HFFc6 (cell line): Measurements from ENCODE around the gene MIEN1. TPM values are rescaled to one million over a fixed set of nuclear protein-coding genes. Genes with fewer than 3 reads are reported as not detected.

ENCODE experiments used
- DNase-seq: peaks from one replicate; pipeline ENCODE4 v3.0.0-alpha.2; 2018
- H3K27ac Mint-ChIP-seq: 2 replicates; pipeline ENCODE4 v1.8.0; 2020; ENCODE audit warnings: mild to moderate bottlenecking, mixed read lengths
- H3K27me3 Mint-ChIP-seq: 2 replicates; pipeline ENCODE4 v1.8.0; 2021; ENCODE audit warnings: mild to moderate bottlenecking, moderate library complexity, mixed read lengths; ENCODE audit not compliant: insufficient read depth
- H3K36me3 Mint-ChIP-seq: 2 replicates; pipeline ENCODE4 v1.8.0; 2021; ENCODE audit warnings: low read depth, mixed read lengths
- H3K4me1 Mint-ChIP-seq: 2 replicates; pipeline ENCODE4 v1.8.0; 2020; ENCODE audit warnings: low read depth, mixed read lengths
- H3K4me3 Mint-ChIP-seq: 2 replicates; pipeline ENCODE4 v1.8.0; 2020; ENCODE audit warnings: mild to moderate bottlenecking, moderate library complexity, mixed read lengths
- H3K9me3 Mint-ChIP-seq: 2 replicates; pipeline ENCODE4 v1.8.0; 2020; ENCODE audit warnings: mild to moderate bottlenecking, mixed read lengths
- CTCF ChIP-seq: fragments of 200-600 bp; sonication (generic); IDR thresholded peaks from 2 replicates; pipeline ENCODE4 v1.5.0; 2021; ENCODE audit warnings: antibody characterized with exemption, mild to moderate bottlenecking
- total RNA-seq, 6 experiments: library from RNA; stranded (reverse); fragmentation: NEBNext Ultra II Directional; extraction: Animal tissue kit (Norgen Biotek cat#: 25700); gene quantifications; 2 replicates in 1 of 6; 3 replicates in 5 of 6; pipeline ENCODE4 v1.2.3, GENCODE V29; 2021

The MIEN1 gene
- total RNA-seq, 6 experiments from 2014 or later: 56.9 to 70.3 (median 66.0) TPM

GRCh38 chr17:39745335-39746144, 15.2 kb upstream of the MIEN1 start:
- TF ChIP-seq CTCF: no peak
- no peak for DNase-seq
- Mint-ChIP-seq H3K36me3 (no peaks in the 10 kb centered on the region), H3K27ac (no peak overlapping the region), H3K9me3 (no peaks in the 10 kb centered on the region), H3K4me3 (no peak overlapping the region), H3K4me1 (peaks cover 13% of the 10 kb centered on the region), H3K27me3 (peaks cover 19% of the 10 kb centered on the region)

GRCh38 chr17:39744836-39745215, 14.5 kb upstream of the MIEN1 start:
- H3K9me3 Mint-ChIP-seq: no peaks in the 10 kb centered on the region
- no peak overlapping the region for H3K27ac Mint-ChIP-seq
- no peak for DNase-seq
- H3K4me1 Mint-ChIP-seq: peaks cover 17% of the 10 kb centered on the region
- peaks cover 19% of the 10 kb centered on the region for H3K27me3 Mint-ChIP-seq
- H3K36me3 Mint-ChIP-seq: no peaks in the 10 kb centered on the region
- peak; percentile 21; the same call in 1 of the 2 replicates for TF ChIP-seq CTCF
- no peak overlapping the region for H3K4me3 Mint-ChIP-seq

- H3K4me3 Mint-ChIP-seq: no peak overlapping the region
- H3K36me3 Mint-ChIP-seq: no peaks in the 10 kb centered on the region
- H3K27ac Mint-ChIP-seq: no peak overlapping the region
- DNase-seq: no peak
- H3K9me3 Mint-ChIP-seq: no peaks in the 10 kb centered on the region
- peaks cover 19% of the 10 kb centered on the region for H3K27me3 Mint-ChIP-seq
- TF ChIP-seq CTCF: no peak
- peaks cover 21% of the 10 kb centered on the region for H3K4me1 Mint-ChIP-seq
These were observed 13.9 kb upstream of the MIEN1 start for GRCh38 chr17:39744075-39744835.

GRCh38 chr17:39742856-39743436, 12.6 kb upstream of the MIEN1 start:
- H3K4me3 Mint-ChIP-seq: no peak overlapping the region
- no peak overlapping the region for H3K27ac Mint-ChIP-seq
- no peaks in the 10 kb centered on the region for H3K36me3 Mint-ChIP-seq
- peaks cover 30% of the 10 kb centered on the region for H3K4me1 Mint-ChIP-seq
- TF ChIP-seq CTCF: no peak
- H3K27me3 Mint-ChIP-seq: peaks cover 18% of the 10 kb centered on the region
- no peaks in the 10 kb centered on the region for H3K9me3 Mint-ChIP-seq
- DNase-seq: no peak

GRCh38 chr17:39742126-39742855, 12.0 kb upstream of the MIEN1 start:
- H3K4me1 Mint-ChIP-seq: peaks cover 30% of the 10 kb centered on the region
- H3K4me3 Mint-ChIP-seq: no peak overlapping the region
- no peak overlapping the region for H3K27ac Mint-ChIP-seq
- no peak for TF ChIP-seq CTCF
- no peaks in the 10 kb centered on the region for H3K36me3 Mint-ChIP-seq
- no peaks in the 10 kb centered on the region for H3K9me3 Mint-ChIP-seq
- no peak for DNase-seq
- H3K27me3 Mint-ChIP-seq: peaks cover 15% of the 10 kb centered on the region
